Glutamatergic neuron (in vitro differentiated cells): ENCODE measurements around the gene INTS6. TPM values are rescaled to one million over a fixed set of nuclear protein-coding genes. Genes with fewer than 3 reads are reported as not detected.

ENCODE experiments used
- DNase-seq: peaks from one replicate; pipeline ENCODE4 v3.0.0; 2022
- H3K27ac Mint-ChIP-seq: one replicate; pipeline ENCODE4 v1.8.0; 2020; ENCODE audit warnings: mild to moderate bottlenecking, mixed read lengths, inconsistent platforms; ENCODE audit not compliant: unreplicated experiment
- H3K27me3 Mint-ChIP-seq: one replicate; pipeline ENCODE4 v1.8.0; 2020; ENCODE audit warnings: mild to moderate bottlenecking, moderate library complexity, mixed read lengths, inconsistent platforms; ENCODE audit not compliant: unreplicated experiment
- H3K36me3 Mint-ChIP-seq: one replicate; pipeline ENCODE4 v1.8.0; 2020; ENCODE audit warnings: mild to moderate bottlenecking, mixed read lengths, inconsistent platforms; ENCODE audit not compliant: unreplicated experiment
- H3K4me1 Mint-ChIP-seq: one replicate; pipeline ENCODE4 v1.8.0; 2020; ENCODE audit warnings: mild to moderate bottlenecking, low read depth, mixed read lengths, inconsistent platforms; ENCODE audit not compliant: unreplicated experiment
- H3K4me3 Mint-ChIP-seq: one replicate; pipeline ENCODE4 v1.8.0; 2020; ENCODE audit warnings: mild to moderate bottlenecking, mixed read lengths, inconsistent platforms; ENCODE audit not compliant: unreplicated experiment
- H3K9me3 Mint-ChIP-seq: one replicate; pipeline ENCODE4 v1.8.0; 2020; ENCODE audit warnings: mild to moderate bottlenecking, moderate library complexity, mixed read lengths, inconsistent platforms; ENCODE audit not compliant: unreplicated experiment
- CTCF ChIP-seq: fragments of 200-600 bp; sonication (generic); IDR thresholded peaks from one replicate; pipeline ENCODE4 v1.5.0; 2021; ENCODE audit not compliant: partially characterized antibody, unreplicated experiment
- total RNA-seq: library from RNA; stranded (reverse); fragmentation: NEBNext Ultra II Directional; extraction: Animal tissue kit (Norgen Biotek cat#: 25700); gene quantifications from one replicate; pipeline ENCODE4 v1.2.1, GENCODE V29; 2021; ENCODE audit not compliant: unreplicated experiment

The INTS6 gene
- total RNA-seq, 1 donor from 2014 or later = 35.6 TPM

GRCh38 chr13:51451467-51452360 is 1.1 kb downstream of the INTS6 start:
- H3K9me3 Mint-ChIP-seq = peaks cover 11% of the 10 kb centered on the region
- peak overlapping the region; percentile 86 for H3K4me3 Mint-ChIP-seq
- peaks cover 11% of the 10 kb centered on the region for H3K27me3 Mint-ChIP-seq
- peaks cover 2% of the 10 kb centered on the region for H3K4me1 Mint-ChIP-seq
- peak; percentile 85 for DNase-seq
- peak overlapping the region; percentile 82 for H3K27ac Mint-ChIP-seq
- no peak for TF ChIP-seq CTCF
- no peaks in the 10 kb centered on the region for H3K36me3 Mint-ChIP-seq

GRCh38 chr13:51451134-51451466 is 1.7 kb downstream of the INTS6 start:
- Mint-ChIP-seq H3K27me3 (peaks cover 11% of the 10 kb centered on the region), H3K4me3 (peak overlapping the region; percentile 86), H3K36me3 (no peaks in the 10 kb centered on the region), H3K4me1 (peaks cover 2% of the 10 kb centered on the region), H3K27ac (peak overlapping the region; percentile 82), H3K9me3 (peaks cover 11% of the 10 kb centered on the region)
- TF ChIP-seq CTCF = no peak
- no peak for DNase-seq

- Mint-ChIP-seq H3K4me3 (no peak overlapping the region), H3K27ac (no peak overlapping the region), H3K9me3 (peaks cover 8% of the 10 kb centered on the region), H3K4me1 (no peaks in the 10 kb centered on the region), H3K27me3 (peaks cover 7% of the 10 kb centered on the region), H3K36me3 (no peaks in the 10 kb centered on the region)
- no peak for TF ChIP-seq CTCF
- no peak for DNase-seq
These were observed 3.8 kb downstream of the INTS6 start for GRCh38 chr13:51449018-51449417.

- Mint-ChIP-seq H3K9me3 (no peaks in the 10 kb centered on the region), H3K4me1 (no peaks in the 10 kb centered on the region), H3K4me3 (no peak overlapping the region), H3K27ac (no peak overlapping the region), H3K27me3 (no peaks in the 10 kb centered on the region), H3K36me3 (no peaks in the 10 kb centered on the region)
- no peak for DNase-seq
- TF ChIP-seq CTCF = no peak
These were observed 7.9 kb downstream of the INTS6 start for GRCh38 chr13:51444922-51445321.

- H3K36me3 Mint-ChIP-seq = no peaks in the 10 kb centered on the region
- no peak for DNase-seq
- H3K4me1 Mint-ChIP-seq = no peaks in the 10 kb centered on the region
- H3K27me3 Mint-ChIP-seq = no peaks in the 10 kb centered on the region
- H3K27ac Mint-ChIP-seq = no peak overlapping the region
- H3K4me3 Mint-ChIP-seq = no peak overlapping the region
- H3K9me3 Mint-ChIP-seq = no peaks in the 10 kb centered on the region
- TF ChIP-seq CTCF = no peak
These were observed 12.5 kb downstream of the INTS6 start for GRCh38 chr13:51440381-51440780.
